Measurements from ENCODE around the gene FLII.

GRCh38 chr17:18252160-18252559 is 6.4 kb downstream of the FLII start:
- TF ChIP-seq, protein P1, sequence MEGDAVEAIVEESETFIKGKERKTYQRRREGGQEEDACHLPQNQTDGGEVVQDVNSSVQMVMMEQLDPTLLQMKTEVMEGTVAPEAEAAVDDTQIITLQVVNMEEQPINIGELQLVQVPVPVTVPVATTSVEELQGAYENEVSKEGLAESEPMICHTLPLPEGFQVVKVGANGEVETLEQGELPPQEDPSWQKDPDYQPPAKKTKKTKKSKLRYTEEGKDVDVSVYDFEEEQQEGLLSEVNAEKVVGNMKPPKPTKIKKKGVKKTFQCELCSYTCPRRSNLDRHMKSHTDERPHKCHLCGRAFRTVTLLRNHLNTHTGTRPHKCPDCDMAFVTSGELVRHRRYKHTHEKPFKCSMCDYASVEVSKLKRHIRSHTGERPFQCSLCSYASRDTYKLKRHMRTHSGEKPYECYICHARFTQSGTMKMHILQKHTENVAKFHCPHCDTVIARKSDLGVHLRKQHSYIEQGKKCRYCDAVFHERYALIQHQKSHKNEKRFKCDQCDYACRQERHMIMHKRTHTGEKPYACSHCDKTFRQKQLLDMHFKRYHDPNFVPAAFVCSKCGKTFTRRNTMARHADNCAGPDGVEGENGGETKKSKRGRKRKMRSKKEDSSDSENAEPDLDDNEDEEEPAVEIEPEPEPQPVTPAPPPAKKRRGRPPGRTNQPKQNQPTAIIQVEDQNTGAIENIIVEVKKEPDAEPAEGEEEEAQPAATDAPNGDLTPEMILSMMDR (IDR thresholded peaks at IDR 0.05) = no peak
- TF ChIP-seq POLR2A (IDR thresholded peaks at IDR 0.05) (no peak), POLR2AphosphoS5 (IDR thresholded peaks at IDR 0.05) (no peak)

All from prostate gland (tissue), 2 donors.